GM10847 (cell line): Measurements from ENCODE around the gene RAB40C.

Source experiments
- POLR2A ChIP-seq: IDR thresholded peaks from 2 replicates; pipeline ENCODE4 v1.6.1; 2011; ENCODE audit not compliant: insufficient read length; ENCODE audit errors: extremely low read depth

Gene RAB40C, protein sequence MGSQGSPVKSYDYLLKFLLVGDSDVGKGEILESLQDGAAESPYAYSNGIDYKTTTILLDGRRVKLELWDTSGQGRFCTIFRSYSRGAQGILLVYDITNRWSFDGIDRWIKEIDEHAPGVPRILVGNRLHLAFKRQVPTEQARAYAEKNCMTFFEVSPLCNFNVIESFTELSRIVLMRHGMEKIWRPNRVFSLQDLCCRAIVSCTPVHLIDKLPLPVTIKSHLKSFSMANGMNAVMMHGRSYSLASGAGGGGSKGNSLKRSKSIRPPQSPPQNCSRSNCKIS

GRCh38 chr16:589658-590187 is at the start of gene RAB40C:
Gene RAB40C (plus strand): TSS chr16:590066. CDS start chr16:590292, 226 bp downstream.
- TF ChIP-seq POLR2A = no peak

GRCh38 chr16:540645-541340 is 49.1 kb upstream of the RAB40C start:
- TF ChIP-seq POLR2A = no peak

DNA sequence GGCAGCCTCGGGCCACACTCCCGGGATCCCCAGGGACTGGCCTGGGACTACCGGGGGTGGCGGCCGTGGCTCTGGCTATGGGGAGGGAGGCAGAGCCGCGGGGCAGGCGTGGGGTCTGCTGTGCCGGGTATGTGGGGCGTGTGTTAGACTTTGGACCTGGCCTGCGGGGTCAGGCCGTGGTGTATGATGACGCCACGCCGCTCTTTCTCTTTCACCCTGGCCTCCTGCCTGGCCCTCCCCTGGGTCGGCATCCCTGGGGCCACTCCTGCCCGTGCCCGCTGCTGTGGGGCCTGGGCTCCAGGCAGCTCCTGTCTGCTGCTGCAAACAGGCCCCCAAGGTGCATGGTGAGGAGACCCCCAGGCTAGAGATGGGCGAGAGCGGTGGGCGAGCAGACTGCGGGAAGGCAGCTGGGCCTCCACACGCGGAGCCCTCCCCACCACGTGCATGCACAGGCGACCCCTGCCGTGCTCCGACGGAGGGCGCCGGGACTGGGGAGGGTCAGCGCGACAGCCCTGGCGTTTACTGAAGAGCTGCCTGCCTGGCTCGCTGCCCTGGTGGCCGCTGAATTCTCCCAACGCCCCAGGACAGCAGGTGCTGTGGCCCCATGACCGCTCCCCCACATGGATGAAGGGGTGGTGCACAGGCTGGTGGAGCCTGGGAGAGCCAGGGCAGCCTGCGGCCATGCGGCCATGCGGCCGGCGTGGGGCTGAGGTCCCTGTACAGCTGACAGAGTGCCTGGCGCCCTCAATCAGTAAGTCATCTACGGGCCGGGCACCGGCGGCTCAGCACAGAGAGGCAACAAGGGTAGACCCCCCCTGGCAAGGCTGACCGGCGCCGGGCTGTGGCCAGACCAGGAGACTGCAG is 46.3 kb upstream of the RAB40C start:
- TF ChIP-seq POLR2A = no peak

- TF ChIP-seq POLR2A = no peak
Observed at GRCh38 chr16:544517-544916, 45.3 kb upstream of the RAB40C start.

DNA sequence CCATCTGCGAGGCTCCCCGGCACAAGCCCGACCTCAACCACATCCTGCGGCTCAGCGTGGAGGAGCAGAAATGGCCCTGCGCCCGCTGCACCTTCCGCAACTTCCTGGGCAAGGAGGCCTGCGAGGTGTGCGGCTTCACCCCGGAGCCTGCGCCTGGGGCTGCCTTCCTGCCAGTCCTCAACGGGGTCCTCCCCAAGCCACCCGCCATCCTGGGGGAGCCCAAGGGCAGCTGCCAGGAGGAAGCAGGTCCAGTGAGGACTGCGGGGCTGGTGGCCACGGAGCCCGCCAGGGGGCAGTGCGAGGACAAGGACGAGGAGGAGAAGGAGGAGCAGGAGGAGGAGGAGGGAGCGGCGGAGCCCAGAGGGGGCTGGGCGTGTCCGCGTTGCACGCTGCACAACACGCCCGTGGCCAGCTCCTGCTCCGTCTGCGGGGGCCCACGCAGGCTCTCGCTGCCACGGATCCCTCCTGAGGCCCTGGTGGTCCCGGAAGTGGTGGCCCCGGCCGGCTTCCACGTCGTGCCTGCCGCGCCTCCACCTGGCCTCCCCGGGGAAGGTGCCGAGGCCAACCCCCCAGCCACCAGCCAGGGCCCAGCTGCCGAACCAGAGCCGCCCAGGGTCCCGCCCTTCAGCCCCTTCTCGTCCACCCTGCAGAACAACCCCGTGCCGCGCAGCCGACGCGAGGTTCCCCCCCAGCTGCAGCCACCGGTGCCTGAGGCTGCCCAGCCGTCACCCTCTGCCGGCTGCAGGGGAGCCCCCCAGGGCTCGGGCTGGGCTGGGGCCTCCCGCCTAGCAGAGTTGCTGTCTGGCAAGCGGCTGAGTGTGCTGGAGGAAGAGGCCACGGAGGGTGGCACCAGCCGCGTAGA is 42.7 kb upstream of the RAB40C start:
- TF ChIP-seq POLR2A = no peak

DNA sequence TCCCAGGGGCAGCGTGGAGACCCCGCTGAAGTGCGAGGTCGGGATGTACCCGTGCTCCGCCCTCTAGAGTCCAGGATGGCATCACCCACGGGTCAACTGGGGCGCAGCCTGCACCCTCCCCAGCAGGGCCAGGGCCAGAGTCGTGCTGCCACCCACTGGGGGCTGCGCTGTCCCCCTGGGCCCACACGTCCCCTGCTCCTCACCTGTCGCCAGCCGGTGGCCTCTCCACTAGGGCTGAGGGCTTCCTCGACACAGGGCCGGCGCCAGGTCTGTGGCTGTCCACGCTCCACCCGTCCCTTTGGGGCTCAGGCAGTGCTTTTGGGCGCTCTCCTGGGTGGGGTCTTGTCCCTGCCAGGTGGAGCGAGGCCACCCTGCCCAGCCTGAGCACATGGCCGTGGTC is 41.3 kb upstream of the RAB40C start:
- TF ChIP-seq POLR2A = no peak

DNA sequence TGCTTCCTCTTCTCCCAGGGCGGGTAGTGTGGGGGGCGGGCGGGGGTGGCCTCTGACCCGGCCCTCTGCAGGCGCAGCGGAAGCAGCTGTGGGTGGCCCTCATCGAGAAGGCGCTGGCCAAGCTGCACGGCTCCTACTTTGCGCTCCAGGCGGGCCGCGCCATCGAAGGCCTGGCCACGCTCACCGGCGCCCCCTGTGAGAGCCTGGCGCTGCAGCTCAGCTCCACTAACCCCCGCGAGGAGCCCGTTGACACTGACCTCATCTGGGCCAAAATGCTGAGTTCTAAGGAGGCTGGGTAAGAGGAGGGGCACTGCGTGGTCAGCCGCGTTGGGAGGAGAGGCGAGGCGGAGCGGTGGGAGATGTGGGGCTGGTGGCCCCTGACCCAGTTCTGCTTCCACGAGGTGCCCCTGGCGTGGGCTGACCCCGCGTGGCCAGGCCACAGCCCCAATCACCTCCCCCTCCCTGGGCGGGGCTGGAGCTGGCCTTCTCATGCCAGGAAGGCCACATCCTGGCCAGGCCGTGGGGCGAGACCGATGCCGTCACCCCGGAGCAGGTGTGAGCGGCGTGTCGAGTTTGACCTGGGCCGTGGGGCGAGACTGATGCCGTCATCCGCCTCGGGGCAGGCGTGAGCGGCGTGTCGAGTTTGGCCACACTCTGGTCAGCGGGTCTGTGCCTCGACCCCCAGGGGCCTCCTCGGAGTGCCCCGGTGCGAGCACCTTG is 40.2 kb upstream of the RAB40C start:
- TF ChIP-seq POLR2A = no peak

GRCh38 chr16:551210-551609 is 38.7 kb upstream of the RAB40C start:
- no peak for TF ChIP-seq POLR2A

DNA sequence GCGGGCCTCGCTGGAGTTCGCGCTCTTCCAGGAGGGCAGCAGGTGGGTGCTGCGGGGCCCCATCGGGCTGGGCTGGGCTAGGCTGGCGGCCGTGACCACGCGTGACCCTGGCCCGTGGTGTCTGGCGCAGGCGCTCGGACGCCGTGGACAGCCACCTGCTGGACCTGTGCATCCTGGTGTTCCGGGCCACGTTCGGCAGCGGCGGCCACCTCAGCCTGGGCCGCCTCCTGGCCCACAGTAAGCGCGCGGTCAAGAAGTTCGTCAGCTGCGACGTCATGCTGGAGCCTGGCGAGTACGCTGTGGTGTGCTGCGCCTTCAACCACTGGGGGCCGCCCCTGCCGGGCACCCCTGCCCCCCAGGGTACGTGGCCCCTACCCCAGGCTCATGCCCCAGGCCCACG is 37.7 kb upstream of the RAB40C start:
- TF ChIP-seq POLR2A = no peak

GRCh38 chr16:553601-554296 is 36.1 kb upstream of the RAB40C start:
- no peak for TF ChIP-seq POLR2A

DNA sequence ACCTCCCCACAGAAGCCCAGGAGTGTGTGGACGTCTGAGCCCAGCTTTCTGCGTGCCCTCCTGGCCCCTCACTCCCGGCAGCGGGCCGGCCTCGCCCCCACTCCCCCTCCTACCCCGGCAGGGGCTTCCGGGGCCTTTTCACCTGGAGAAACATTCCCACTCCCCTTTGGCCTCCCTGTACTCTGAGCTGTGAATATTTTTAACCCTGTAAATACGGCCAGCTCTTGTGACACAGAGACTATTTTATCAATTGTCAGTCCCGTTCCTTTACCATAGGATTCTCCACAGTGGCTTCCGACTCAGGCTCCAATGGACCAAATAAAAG is 35.6 kb upstream of the RAB40C start:
- no peak for TF ChIP-seq POLR2A

GRCh38 chr16:554640-555365 is 35.1 kb upstream of the RAB40C start:
- no peak for TF ChIP-seq POLR2A
